ENCODE data around the gene DMRT3.

The DMRT3 gene

GRCh38 chr9:1039589-1039988 lies 63.1 kb downstream of the DMRT3 start:
- Histone ChIP-seq H3F3A (ENCODE audit: control insufficient read depth, insufficient read depth) (no peaks in the 10 kb centered on the region), H3K27me3 (ENCODE audit: control insufficient read depth, low read length) (peaks cover 10% of the 10 kb centered on the region; the same call in 1 of the 2 replicates), H3K4me2 (ENCODE audit: low read length) (no peak overlapping the region), H3K79me2 (ENCODE audit: control insufficient read depth, low read length) (no peaks in the 10 kb centered on the region), H3K9me2 (replicated peaks; ENCODE audit: control insufficient read depth, low read length) (no peaks in the 10 kb centered on the region), H3K27ac (ENCODE audit: low read depth, low read length) (no peak overlapping the region), H3K36me3 (ENCODE audit: control insufficient read depth, low read length) (no peaks in the 10 kb centered on the region), H3K4me3 (ENCODE audit: low read length) (no peak overlapping the region), H4K20me1 (ENCODE audit: control insufficient read depth, insufficient read depth, low read depth, low read length) (no peaks in the 10 kb centered on the region), H3K9me3 (ENCODE audit: control insufficient read depth, insufficient read depth, low read length) (no peaks in the 10 kb centered on the region), H3K4me1 (ENCODE audit: control insufficient read depth, low read length) (no peaks in the 10 kb centered on the region)
- TF ChIP-seq EZH2phosphoT487 (IDR thresholded peaks at IDR 0.05; ENCODE audit: borderline replicate concordance, low read length): no peak
